Endothelial cell of umbilical vein (primary cell): ENCODE results near the gene PCP2. TPM values are rescaled to one million over a fixed set of nuclear protein-coding genes. Genes with fewer than 3 reads are reported as not detected.

Experiments
- BruUV-seq: library from RNA; stranded (reverse); fragments of 400-500 nt; replicated peaks from 2 replicates; lab custom pipeline; 2021; lab: Mats Ljungman, UMichigan
- CTCF ChIA-PET: fragments of 300-600, 350-600 bp; sonication (Branson Sonifier 250); formaldehyde crosslinking; loops from one replicate; lab custom pipeline; 2021; ENCODE audit warnings: antibody characterized with exemption, inconsistent platforms; lab: Charles Lee
- POLR2A ChIA-PET: fragments of 300-600, 350-600 bp; sonication (Branson Sonifier 250); formaldehyde crosslinking; loops from one replicate; lab custom pipeline; 2021; ENCODE audit warnings: antibody characterized with exemption, inconsistent platforms; lab: Charles Lee
- DNase-seq: peaks from one replicate; pipeline ENCODE4 v3.0.0-alpha.2; 2011; ENCODE audit warnings: low read depth, low spot score
- FAIRE-seq: peaks from 2 replicates; lab custom pipeline; 2011; peaks lifted over from hg19 to GRCh38; lab: Jason Lieb, UNC
- H2AFZ ChIP-seq: 2 replicates; pipeline ENCODE4 v1.6.0; 2012; ENCODE audit warnings: low read depth, low read length, control low read depth, inconsistent platforms
- H3K27ac ChIP-seq: 2 replicates; pipeline ENCODE4 v1.5.1; 2011; ENCODE audit warnings: low read depth, mild to moderate bottlenecking, control low read depth, low read length, moderate library complexity; ENCODE audit not compliant: insufficient read depth
- H3K27me3 ChIP-seq, 2 experiments: 2 replicates each; pipeline versions ENCODE4 v1.6.0 to v1.6.1; 2011; ENCODE audit warnings: low read length in 2 of 2, mixed read lengths in 1 of 2; ENCODE audit not compliant: control insufficient read depth in 2 of 2, insufficient read depth in 2 of 2
- H3K36me3 ChIP-seq, 2 experiments: 2 replicates in 1 of 2; 3 replicates in 1 of 2; pipeline ENCODE4 v1.5.1; 2011; ENCODE audit warnings: low read length in 2 of 2, mild to moderate bottlenecking in 1 of 2, moderate library complexity in 1 of 2; ENCODE audit not compliant: control insufficient read depth in 2 of 2, insufficient read depth in 2 of 2; ENCODE audit errors: extremely low read depth in 1 of 2
- H3K4me1 ChIP-seq: 3 replicates; pipeline ENCODE4 v1.5.1; 2011; ENCODE audit warnings: mild to moderate bottlenecking, low read length; ENCODE audit not compliant: control insufficient read depth, insufficient read depth; ENCODE audit errors: extremely low read depth
- H3K4me2 ChIP-seq: 2 replicates; pipeline ENCODE4 v1.6.1; 2011; ENCODE audit warnings: low read length, control low read depth, mixed read lengths; ENCODE audit not compliant: insufficient read depth
- H3K4me3 ChIP-seq, 3 experiments: fragments of 200-600 bp in 1 of 3; sonication (generic), shearing (Covaris generic) in 1 of 3; replicated peaks in 1 of 3; 2 replicates each; pipeline ENCODE4 v1.5.1; 2011 to 2016; ENCODE audit warnings: control low read depth in 3 of 3, low read length in 3 of 3, mild to moderate bottlenecking in 2 of 3, inconsistent platforms in 1 of 3, low read depth in 1 of 3, moderate library complexity in 1 of 3; ENCODE audit not compliant: insufficient read depth in 1 of 3
- H3K79me2 ChIP-seq: 2 replicates; pipeline ENCODE4 v1.6.0; 2012; ENCODE audit warnings: low read length, inconsistent platforms; ENCODE audit not compliant: control insufficient read depth, insufficient read depth
- H3K9ac ChIP-seq: replicated peaks from 2 replicates; pipeline ENCODE3; 2011; ENCODE audit warnings: low read length, control low read depth; ENCODE audit not compliant: insufficient read depth; ENCODE audit errors: extremely low read depth
- H3K9me1 ChIP-seq: replicated peaks from 3 replicates; pipeline ENCODE4 v1.6.0; 2011; ENCODE audit warnings: mild to moderate bottlenecking, low read length; ENCODE audit not compliant: control insufficient read depth, insufficient read depth; ENCODE audit errors: extremely low read depth
- H3K9me3 ChIP-seq: replicated peaks from 2 replicates; pipeline ENCODE4 v1.5.1; 2012; ENCODE audit warnings: low read length, inconsistent platforms; ENCODE audit not compliant: control insufficient read depth, insufficient read depth
- H4K20me1 ChIP-seq: replicated peaks from 2 replicates; pipeline ENCODE3; 2011; ENCODE audit warnings: mild to moderate bottlenecking, low read length; ENCODE audit not compliant: control insufficient read depth, insufficient read depth; ENCODE audit errors: extremely low read depth
- CTCF ChIP-seq, 2 donors: IDR thresholded peaks; 1 replicate in 1 of 2; 2 replicates in 1 of 2; pipeline ENCODE4 v1.5.1; 2011; ENCODE audit warnings: low read length in 2 of 2, mild to moderate bottlenecking in 2 of 2, moderate library complexity in 2 of 2, control low read depth in 1 of 2, inconsistent platforms in 1 of 2, low read depth in 1 of 2; ENCODE audit not compliant: insufficient read depth in 1 of 2; ENCODE audit errors: extremely low read depth in 1 of 2
- EZH2 ChIP-seq: IDR thresholded peaks from 2 replicates; pipeline ENCODE4 v1.6.1; 2012; ENCODE audit warnings: borderline replicate concordance, low read depth, mild to moderate bottlenecking, moderate library complexity, low read length, inconsistent platforms; ENCODE audit not compliant: severe bottlenecking
- FOS ChIP-seq: IDR thresholded peaks from 2 replicates; pipeline ENCODE4 v1.6.1; 2011; ENCODE audit warnings: mild to moderate bottlenecking, low read length, moderate library complexity, borderline replicate concordance; ENCODE audit not compliant: insufficient read depth
- GATA2 ChIP-seq: IDR thresholded peaks from 2 replicates; pipeline ENCODE4 v1.7.0; 2011; ENCODE audit warnings: low read depth, mild to moderate bottlenecking, moderate library complexity, mixed read lengths, low read length; ENCODE audit not compliant: insufficient read length, insufficient read depth
- JUN ChIP-seq: IDR thresholded peaks from 2 replicates; pipeline ENCODE4 v1.6.1; 2011; ENCODE audit warnings: borderline replicate concordance, low read depth; ENCODE audit not compliant: insufficient read length, insufficient read depth
- MAX ChIP-seq: IDR thresholded peaks from 2 replicates; pipeline ENCODE4 v1.6.1; 2011; ENCODE audit not compliant: insufficient read depth, insufficient read length
- MYC ChIP-seq: IDR thresholded peaks from one replicate; pipeline ENCODE4 v1.6.1; 2011; ENCODE audit warnings: mild to moderate bottlenecking, low read depth, low read length
- POLR2A ChIP-seq: IDR thresholded peaks from 2 replicates; pipeline ENCODE4 v1.6.1; 2012; ENCODE audit warnings: low read depth, mild to moderate bottlenecking, control low read depth, low read length
- POLR2AphosphoS5 ChIP-seq: IDR thresholded peaks from 2 replicates; pipeline ENCODE4 v1.6.1; 2012; ENCODE audit warnings: low read depth, mild to moderate bottlenecking, control low read depth, low read length, moderate library complexity; ENCODE audit not compliant: insufficient read depth
- dilution Hi-C: fragments of 300-500 bp; cut with MboI; formaldehyde crosslinking; loops from one replicate; pipeline ENCODE4 v1.15.0; 2019; ENCODE audit warnings: low sequenced_read_pairs; ENCODE audit not compliant: extremely low pct_ligation_motif_present
- intact Hi-C: fragments of 100-400 bp; cut with micrococcal nuclease; formaldehyde crosslinking; loops from one replicate; pipeline ENCODE4 v1.10.0; 2022
- polyA plus RNA-seq, 4 experiments: library from polyadenylated mRNA; depleted of rRNA in 3 of 4; stranded (reverse) in 3 of 4; unstranded in 1 of 4; fragments of >200 nt; gene quantifications; 2 replicates each; pipeline versions ENCODE4 v1.2.1 to v1.2.3, GENCODE V29; 2011 to 2012; ENCODE audit warnings: missing spikeins in 1 of 4
- total RNA-seq: library from RNA; stranded (reverse); gene quantifications from 2 replicates; pipeline ENCODE4 v1.2.3, GENCODE V29; 2021

Gene PCP2
- total and polyA plus RNA-seq, 2 donors (not counting 3 experiments of a cell fraction or from before 2014, with no cell fraction given): not detected

- no peak for TF ChIP-seq MAX
- no peak for TF ChIP-seq POLR2A
- no peak for TF ChIP-seq JUN
- TF ChIP-seq POLR2AphosphoS5: no peak
- no peak for TF ChIP-seq FOS
- no peak for TF ChIP-seq MYC
- no peak for TF ChIP-seq EZH2
- no peak for TF ChIP-seq GATA2
- TF ChIP-seq CTCF (IDR thresholded peaks at IDR 0.05; ENCODE audit: extremely low read depth in 1 of 2, insufficient read depth in 1 of 2, low read depth in 1 of 2, low read length in 2 of 2): no peak
- Histone ChIP-seq H3K9ac (no peak overlapping the region), H3K36me3 (no peaks in the 10 kb centered on the region), H3K79me2 (no peaks in the 10 kb centered on the region), H3K27me3 (peaks cover 9 to 13% of the 10 kb centered on the region in 2 experiments), H3K4me3 (no peak overlapping the region), H2AFZ (no peak overlapping the region), H4K20me1 (no peaks in the 10 kb centered on the region), H3K4me2 (no peak overlapping the region), H3K9me3 (no peaks in the 10 kb centered on the region), H3K9me1 (no peaks in the 10 kb centered on the region), H3K4me1 (no peaks in the 10 kb centered on the region), H3K27ac (no peak overlapping the region)
- dilution Hi-C loops: no loop called here
- ChIA-PET CTCF (interaction anchor here (1.6 to 4.8 kb wide), 2 partner anchors 10 to 102 kb away, joined by 8 to 27 read pairs; partner anchors contain the start of gene TRAPPC5), POLR2A (no interaction called here)
- BruUV-seq: no TSS peak
- DNase-seq: no peak
- FAIRE-seq: no peak
- intact Hi-C loops: no loop called here
Measured at GRCh38 chr19:7670150-7670783, 36.7 kb upstream of the PCP2 start.
